Endothelial cell of umbilical vein (primary cell): Measurements from ENCODE around the gene OR5T2. TPM values are rescaled to one million over a fixed set of nuclear protein-coding genes. Genes with fewer than 3 reads are reported as not detected.

Experiments
- BruUV-seq: library from RNA; stranded (reverse); fragments of 400-500 nt; replicated peaks from 2 replicates; lab custom pipeline; 2021; lab: Mats Ljungman, UMichigan
- CTCF ChIA-PET: fragments of 300-600, 350-600 bp; sonication (Branson Sonifier 250); formaldehyde crosslinking; loops from one replicate; lab custom pipeline; 2021; ENCODE audit warnings: antibody characterized with exemption, inconsistent platforms; lab: Charles Lee
- POLR2A ChIA-PET: fragments of 300-600, 350-600 bp; sonication (Branson Sonifier 250); formaldehyde crosslinking; loops from one replicate; lab custom pipeline; 2021; ENCODE audit warnings: antibody characterized with exemption, inconsistent platforms; lab: Charles Lee
- DNase-seq: peaks from one replicate; pipeline ENCODE4 v3.0.0-alpha.2; 2011; ENCODE audit warnings: low read depth, low spot score
- FAIRE-seq: peaks from 2 replicates; lab custom pipeline; 2011; peaks lifted over from hg19 to GRCh38; lab: Jason Lieb, UNC
- H2AFZ ChIP-seq: 2 replicates; pipeline ENCODE4 v1.6.0; 2012; ENCODE audit warnings: low read depth, low read length, control low read depth, inconsistent platforms
- H3K27ac ChIP-seq: 2 replicates; pipeline ENCODE4 v1.5.1; 2011; ENCODE audit warnings: low read depth, mild to moderate bottlenecking, control low read depth, low read length, moderate library complexity; ENCODE audit not compliant: insufficient read depth
- H3K27me3 ChIP-seq, 2 experiments: 2 replicates each; pipeline versions ENCODE4 v1.6.0 to v1.6.1; 2011; ENCODE audit warnings: low read length in 2 of 2, mixed read lengths in 1 of 2; ENCODE audit not compliant: control insufficient read depth in 2 of 2, insufficient read depth in 2 of 2
- H3K36me3 ChIP-seq, 2 experiments: 2 replicates in 1 of 2; 3 replicates in 1 of 2; pipeline ENCODE4 v1.5.1; 2011; ENCODE audit warnings: low read length in 2 of 2, mild to moderate bottlenecking in 1 of 2, moderate library complexity in 1 of 2; ENCODE audit not compliant: control insufficient read depth in 2 of 2, insufficient read depth in 2 of 2; ENCODE audit errors: extremely low read depth in 1 of 2
- H3K4me1 ChIP-seq: 3 replicates; pipeline ENCODE4 v1.5.1; 2011; ENCODE audit warnings: mild to moderate bottlenecking, low read length; ENCODE audit not compliant: control insufficient read depth, insufficient read depth; ENCODE audit errors: extremely low read depth
- H3K4me2 ChIP-seq: 2 replicates; pipeline ENCODE4 v1.6.1; 2011; ENCODE audit warnings: low read length, control low read depth, mixed read lengths; ENCODE audit not compliant: insufficient read depth
- H3K4me3 ChIP-seq, 3 experiments: fragments of 200-600 bp in 1 of 3; sonication (generic), shearing (Covaris generic) in 1 of 3; replicated peaks in 1 of 3; 2 replicates each; pipeline ENCODE4 v1.5.1; 2011 to 2016; ENCODE audit warnings: control low read depth in 3 of 3, low read length in 3 of 3, mild to moderate bottlenecking in 2 of 3, inconsistent platforms in 1 of 3, low read depth in 1 of 3, moderate library complexity in 1 of 3; ENCODE audit not compliant: insufficient read depth in 1 of 3
- H3K79me2 ChIP-seq: 2 replicates; pipeline ENCODE4 v1.6.0; 2012; ENCODE audit warnings: low read length, inconsistent platforms; ENCODE audit not compliant: control insufficient read depth, insufficient read depth
- H3K9ac ChIP-seq: replicated peaks from 2 replicates; pipeline ENCODE3; 2011; ENCODE audit warnings: low read length, control low read depth; ENCODE audit not compliant: insufficient read depth; ENCODE audit errors: extremely low read depth
- H3K9me1 ChIP-seq: replicated peaks from 3 replicates; pipeline ENCODE4 v1.6.0; 2011; ENCODE audit warnings: mild to moderate bottlenecking, low read length; ENCODE audit not compliant: control insufficient read depth, insufficient read depth; ENCODE audit errors: extremely low read depth
- H3K9me3 ChIP-seq: replicated peaks from 2 replicates; pipeline ENCODE4 v1.5.1; 2012; ENCODE audit warnings: low read length, inconsistent platforms; ENCODE audit not compliant: control insufficient read depth, insufficient read depth
- H4K20me1 ChIP-seq: replicated peaks from 2 replicates; pipeline ENCODE3; 2011; ENCODE audit warnings: mild to moderate bottlenecking, low read length; ENCODE audit not compliant: control insufficient read depth, insufficient read depth; ENCODE audit errors: extremely low read depth
- EZH2 ChIP-seq: IDR thresholded peaks from 2 replicates; pipeline ENCODE4 v1.6.1; 2012; ENCODE audit warnings: borderline replicate concordance, low read depth, mild to moderate bottlenecking, moderate library complexity, low read length, inconsistent platforms; ENCODE audit not compliant: severe bottlenecking
- FOS ChIP-seq: IDR thresholded peaks from 2 replicates; pipeline ENCODE4 v1.6.1; 2011; ENCODE audit warnings: mild to moderate bottlenecking, low read length, moderate library complexity, borderline replicate concordance; ENCODE audit not compliant: insufficient read depth
- GATA2 ChIP-seq: IDR thresholded peaks from 2 replicates; pipeline ENCODE4 v1.7.0; 2011; ENCODE audit warnings: low read depth, mild to moderate bottlenecking, moderate library complexity, mixed read lengths, low read length; ENCODE audit not compliant: insufficient read length, insufficient read depth
- JUN ChIP-seq: IDR thresholded peaks from 2 replicates; pipeline ENCODE4 v1.6.1; 2011; ENCODE audit warnings: borderline replicate concordance, low read depth; ENCODE audit not compliant: insufficient read length, insufficient read depth
- MYC ChIP-seq: IDR thresholded peaks from one replicate; pipeline ENCODE4 v1.6.1; 2011; ENCODE audit warnings: mild to moderate bottlenecking, low read depth, low read length
- POLR2A ChIP-seq: IDR thresholded peaks from 2 replicates; pipeline ENCODE4 v1.6.1; 2012; ENCODE audit warnings: low read depth, mild to moderate bottlenecking, control low read depth, low read length
- POLR2AphosphoS5 ChIP-seq: IDR thresholded peaks from 2 replicates; pipeline ENCODE4 v1.6.1; 2012; ENCODE audit warnings: low read depth, mild to moderate bottlenecking, control low read depth, low read length, moderate library complexity; ENCODE audit not compliant: insufficient read depth
- dilution Hi-C: fragments of 300-500 bp; cut with MboI; formaldehyde crosslinking; loops from one replicate; pipeline ENCODE4 v1.15.0; 2019; ENCODE audit warnings: low sequenced_read_pairs; ENCODE audit not compliant: extremely low pct_ligation_motif_present
- intact Hi-C: fragments of 100-400 bp; cut with micrococcal nuclease; formaldehyde crosslinking; loops from one replicate; pipeline ENCODE4 v1.10.0; 2022
- polyA plus RNA-seq, 4 experiments: library from polyadenylated mRNA; depleted of rRNA in 3 of 4; stranded (reverse) in 3 of 4; unstranded in 1 of 4; fragments of >200 nt; gene quantifications; 2 replicates each; pipeline versions ENCODE4 v1.2.1 to v1.2.3, GENCODE V29; 2011 to 2012; ENCODE audit warnings: missing spikeins in 1 of 4
- total RNA-seq: library from RNA; stranded (reverse); gene quantifications from 2 replicates; pipeline ENCODE4 v1.2.3, GENCODE V29; 2021
- TF ChIP-seq, protein P1 (sequence below): IDR thresholded peaks from 2 replicates; pipeline ENCODE4 v1.6.1; 2011; ENCODE audit not compliant: insufficient read depth, insufficient read length
- TF ChIP-seq, protein P2 (sequence below), 2 donors: IDR thresholded peaks; 1 replicate in 1 of 2; 2 replicates in 1 of 2; pipeline ENCODE4 v1.5.1; 2011; ENCODE audit warnings: low read length in 2 of 2, mild to moderate bottlenecking in 2 of 2, moderate library complexity in 2 of 2, control low read depth in 1 of 2, inconsistent platforms in 1 of 2, low read depth in 1 of 2; ENCODE audit not compliant: insufficient read depth in 1 of 2; ENCODE audit errors: extremely low read depth in 1 of 2

Gene OR5T2
- total and polyA plus RNA-seq, 2 donors (not counting 3 experiments of a cell fraction or from before 2014, with no cell fraction given) = not detected

DNA sequence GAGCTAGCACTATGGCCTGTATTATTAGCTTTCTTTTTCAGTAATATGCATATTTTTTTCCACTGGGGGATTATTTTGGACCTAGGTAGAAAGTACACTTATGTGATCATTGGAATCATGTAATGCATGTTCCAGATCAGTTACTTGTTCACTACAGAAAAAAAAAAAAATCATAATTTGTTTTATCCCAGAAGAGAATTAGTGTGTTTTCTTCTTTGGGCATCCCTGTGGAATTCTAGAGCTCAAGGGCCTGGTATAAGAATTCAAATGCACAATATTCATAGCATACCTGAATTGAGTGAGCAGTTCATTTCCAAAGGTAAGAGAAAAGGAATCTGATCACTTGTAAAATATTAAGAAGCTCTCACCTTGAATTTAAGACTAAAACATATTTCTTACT lies 39.8 kb upstream of the OR5T2 start, which contains the start of gene OR5T1:
Gene OR5T1 (plus strand): TSS at position 301 of the 400 bp plus-strand sequence. CDS start 1,485 bp downstream, outside the sequence.
- FAIRE-seq (no peak), DNase-seq (no peak)
- no peaks in the 10 kb centered on the region for H4K20me1 ChIP-seq
- no peaks in the 10 kb centered on the region for H3K27me3 ChIP-seq
- no peaks in the 10 kb centered on the region for H3K79me2 ChIP-seq
- no peaks in the 10 kb centered on the region for H3K9me1 ChIP-seq
- H3K9me3 ChIP-seq = no peaks in the 10 kb centered on the region
- H3K4me1 ChIP-seq = no peaks in the 10 kb centered on the region
- no peak within 1 kb of the TSS for H3K4me3 ChIP-seq
- H3K36me3 ChIP-seq = no peaks in the 10 kb centered on the region
- no peak within 1 kb of the TSS for H3K27ac ChIP-seq
- BruUV-seq = no TSS peak
- H3K9ac ChIP-seq = no peak within 1 kb of the TSS
- H2AFZ ChIP-seq = no peak within 1 kb of the TSS
- dilution Hi-C loops (no loop called here), intact Hi-C loops (no loop called here)
- CTCF ChIA-PET = no interaction called here
- TF ChIP-seq JUN (no peak), MYC (no peak), FOS (no peak), GATA2 (no peak), POLR2A (no peak), POLR2AphosphoS5 (no peak), EZH2 (no peak)
- TF ChIP-seq, protein P1, sequence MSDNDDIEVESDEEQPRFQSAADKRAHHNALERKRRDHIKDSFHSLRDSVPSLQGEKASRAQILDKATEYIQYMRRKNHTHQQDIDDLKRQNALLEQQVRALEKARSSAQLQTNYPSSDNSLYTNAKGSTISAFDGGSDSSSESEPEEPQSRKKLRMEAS = no peak
- TF ChIP-seq, protein P2, sequence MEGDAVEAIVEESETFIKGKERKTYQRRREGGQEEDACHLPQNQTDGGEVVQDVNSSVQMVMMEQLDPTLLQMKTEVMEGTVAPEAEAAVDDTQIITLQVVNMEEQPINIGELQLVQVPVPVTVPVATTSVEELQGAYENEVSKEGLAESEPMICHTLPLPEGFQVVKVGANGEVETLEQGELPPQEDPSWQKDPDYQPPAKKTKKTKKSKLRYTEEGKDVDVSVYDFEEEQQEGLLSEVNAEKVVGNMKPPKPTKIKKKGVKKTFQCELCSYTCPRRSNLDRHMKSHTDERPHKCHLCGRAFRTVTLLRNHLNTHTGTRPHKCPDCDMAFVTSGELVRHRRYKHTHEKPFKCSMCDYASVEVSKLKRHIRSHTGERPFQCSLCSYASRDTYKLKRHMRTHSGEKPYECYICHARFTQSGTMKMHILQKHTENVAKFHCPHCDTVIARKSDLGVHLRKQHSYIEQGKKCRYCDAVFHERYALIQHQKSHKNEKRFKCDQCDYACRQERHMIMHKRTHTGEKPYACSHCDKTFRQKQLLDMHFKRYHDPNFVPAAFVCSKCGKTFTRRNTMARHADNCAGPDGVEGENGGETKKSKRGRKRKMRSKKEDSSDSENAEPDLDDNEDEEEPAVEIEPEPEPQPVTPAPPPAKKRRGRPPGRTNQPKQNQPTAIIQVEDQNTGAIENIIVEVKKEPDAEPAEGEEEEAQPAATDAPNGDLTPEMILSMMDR (IDR thresholded peaks at IDR 0.05; ENCODE audit: extremely low read depth in 1 of 2, insufficient read depth in 1 of 2, low read depth in 1 of 2, low read length in 2 of 2) = no peak
- POLR2A ChIA-PET = no interaction called here
- H3K4me2 ChIP-seq = no peak within 1 kb of the TSS
